HCT116 (cell line): Measurements from ENCODE around the gene METTL24.

Source experiments
- EZH2phosphoT487 ChIP-seq: fragments of 200-600 bp; IDR thresholded peaks from 2 replicates; pipeline ENCODE4 v1.6.1; 2018; ENCODE audit warnings: antibody characterized with exemption, borderline replicate concordance
- JUND ChIP-seq: IDR thresholded peaks from 2 replicates; pipeline ENCODE4 v1.6.1; 2012
- POLR2A ChIP-seq: IDR thresholded peaks from 2 replicates; pipeline ENCODE4 v1.7.0; 2011; ENCODE audit warnings: borderline replicate concordance; ENCODE audit not compliant: insufficient read depth, insufficient read length; ENCODE audit errors: extremely low read depth
- SIN3A ChIP-seq: IDR thresholded peaks from 2 replicates; pipeline ENCODE4 v1.6.1; 2012; ENCODE audit warnings: low read depth
- TF ChIP-seq, protein P1 (sequence below), 3 experiments: fragments of 200-600 bp in 1 of 3; sonication (generic) in 1 of 3; IDR thresholded peaks in 2 of 3; conservative IDR thresholded peaks in 1 of 3; 2 replicates each; pipeline ENCODE4 v1.5.1; 2012 to 2017; ENCODE audit warnings: low read depth in 2 of 3, low read length in 2 of 3, antibody characterized with exemption in 1 of 3, borderline replicate concordance in 1 of 3, control low read depth in 1 of 3, mild to moderate bottlenecking in 1 of 3, mixed read lengths in 1 of 3, mixed run types in 1 of 3, moderate library complexity in 1 of 3; ENCODE audit not compliant: insufficient read depth in 1 of 3
- TF ChIP-seq, protein P2 (sequence below): IDR thresholded peaks from 2 replicates; pipeline ENCODE4 v1.6.1; 2012; ENCODE audit warnings: low read depth

DNA sequence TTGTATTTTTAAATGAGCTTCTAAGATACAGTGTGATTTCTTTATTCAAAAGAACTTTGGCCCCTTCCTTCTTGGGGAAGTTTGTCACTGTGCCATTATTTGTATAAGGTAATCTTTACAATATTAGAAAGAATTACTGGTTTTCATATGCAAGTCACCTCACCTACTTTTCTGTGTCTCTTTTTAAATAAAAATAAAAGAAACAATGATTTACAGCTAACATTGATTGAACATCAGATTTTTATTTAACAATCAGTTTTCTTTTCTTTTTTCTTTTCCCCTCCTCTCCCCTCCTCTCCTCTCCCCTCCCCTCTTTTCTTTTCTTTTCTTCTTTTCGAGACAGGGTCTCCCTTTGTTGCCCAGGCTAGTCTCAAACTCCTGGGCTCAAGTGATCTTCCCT lies 131.9 kb downstream of the METTL24 start:
- TF ChIP-seq, protein P1, sequence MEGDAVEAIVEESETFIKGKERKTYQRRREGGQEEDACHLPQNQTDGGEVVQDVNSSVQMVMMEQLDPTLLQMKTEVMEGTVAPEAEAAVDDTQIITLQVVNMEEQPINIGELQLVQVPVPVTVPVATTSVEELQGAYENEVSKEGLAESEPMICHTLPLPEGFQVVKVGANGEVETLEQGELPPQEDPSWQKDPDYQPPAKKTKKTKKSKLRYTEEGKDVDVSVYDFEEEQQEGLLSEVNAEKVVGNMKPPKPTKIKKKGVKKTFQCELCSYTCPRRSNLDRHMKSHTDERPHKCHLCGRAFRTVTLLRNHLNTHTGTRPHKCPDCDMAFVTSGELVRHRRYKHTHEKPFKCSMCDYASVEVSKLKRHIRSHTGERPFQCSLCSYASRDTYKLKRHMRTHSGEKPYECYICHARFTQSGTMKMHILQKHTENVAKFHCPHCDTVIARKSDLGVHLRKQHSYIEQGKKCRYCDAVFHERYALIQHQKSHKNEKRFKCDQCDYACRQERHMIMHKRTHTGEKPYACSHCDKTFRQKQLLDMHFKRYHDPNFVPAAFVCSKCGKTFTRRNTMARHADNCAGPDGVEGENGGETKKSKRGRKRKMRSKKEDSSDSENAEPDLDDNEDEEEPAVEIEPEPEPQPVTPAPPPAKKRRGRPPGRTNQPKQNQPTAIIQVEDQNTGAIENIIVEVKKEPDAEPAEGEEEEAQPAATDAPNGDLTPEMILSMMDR (IDR thresholded peaks at IDR 0.05 in 2 of 3, conservative IDR thresholded peaks at IDR 0.05 in 1 of 3; ENCODE audit: borderline replicate concordance in 1 of 3, insufficient read depth in 1 of 3, low read depth in 2 of 3, low read length in 2 of 3), result no peak
- TF ChIP-seq POLR2A (no peak), EZH2phosphoT487 (no peak), JUND (no peak), SIN3A (no peak)
- TF ChIP-seq, protein P2, sequence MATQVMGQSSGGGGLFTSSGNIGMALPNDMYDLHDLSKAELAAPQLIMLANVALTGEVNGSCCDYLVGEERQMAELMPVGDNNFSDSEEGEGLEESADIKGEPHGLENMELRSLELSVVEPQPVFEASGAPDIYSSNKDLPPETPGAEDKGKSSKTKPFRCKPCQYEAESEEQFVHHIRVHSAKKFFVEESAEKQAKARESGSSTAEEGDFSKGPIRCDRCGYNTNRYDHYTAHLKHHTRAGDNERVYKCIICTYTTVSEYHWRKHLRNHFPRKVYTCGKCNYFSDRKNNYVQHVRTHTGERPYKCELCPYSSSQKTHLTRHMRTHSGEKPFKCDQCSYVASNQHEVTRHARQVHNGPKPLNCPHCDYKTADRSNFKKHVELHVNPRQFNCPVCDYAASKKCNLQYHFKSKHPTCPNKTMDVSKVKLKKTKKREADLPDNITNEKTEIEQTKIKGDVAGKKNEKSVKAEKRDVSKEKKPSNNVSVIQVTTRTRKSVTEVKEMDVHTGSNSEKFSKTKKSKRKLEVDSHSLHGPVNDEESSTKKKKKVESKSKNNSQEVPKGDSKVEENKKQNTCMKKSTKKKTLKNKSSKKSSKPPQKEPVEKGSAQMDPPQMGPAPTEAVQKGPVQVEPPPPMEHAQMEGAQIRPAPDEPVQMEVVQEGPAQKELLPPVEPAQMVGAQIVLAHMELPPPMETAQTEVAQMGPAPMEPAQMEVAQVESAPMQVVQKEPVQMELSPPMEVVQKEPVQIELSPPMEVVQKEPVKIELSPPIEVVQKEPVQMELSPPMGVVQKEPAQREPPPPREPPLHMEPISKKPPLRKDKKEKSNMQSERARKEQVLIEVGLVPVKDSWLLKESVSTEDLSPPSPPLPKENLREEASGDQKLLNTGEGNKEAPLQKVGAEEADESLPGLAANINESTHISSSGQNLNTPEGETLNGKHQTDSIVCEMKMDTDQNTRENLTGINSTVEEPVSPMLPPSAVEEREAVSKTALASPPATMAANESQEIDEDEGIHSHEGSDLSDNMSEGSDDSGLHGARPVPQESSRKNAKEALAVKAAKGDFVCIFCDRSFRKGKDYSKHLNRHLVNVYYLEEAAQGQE, result no peak
